Gastrocnemius medialis (tissue), 4 donors: Measurements from ENCODE around the gene DUOX1. TPM values are rescaled to one million over a fixed set of nuclear protein-coding genes. Genes with fewer than 3 reads are reported as not detected.

Experiments used
- ATAC-seq, 2 donors: fragments of 150-250 bp; one replicate each; pipeline ENCODE4 v1.9.1; 2016
- DNase-seq, 2 donors: peaks; one replicate each; pipeline ENCODE4 v3.0.0-alpha.2; 2019
- H3K27ac ChIP-seq, 4 donors: fragments of 200-600 bp; sonication (generic); 1 replicate in 1 of 4; 2 replicates in 3 of 4; pipeline ENCODE4 v1.5.1; 2016 to 2018; ENCODE audit warnings: mild to moderate bottlenecking in 2 of 4, moderate library complexity in 1 of 4
- H3K27me3 ChIP-seq, 3 donors: fragments of 200-600 bp; sonication (generic) in 2 of 3; 1 replicate in 1 of 3; 2 replicates in 2 of 3; pipeline versions ENCODE4 v1.5.1 to v1.6.0; 2016 to 2019; ENCODE audit warnings: mild to moderate bottlenecking in 1 of 3, moderate library complexity in 1 of 3
- H3K36me3 ChIP-seq, 2 donors: fragments of 200-600 bp; sonication (generic) in 1 of 2; one replicate each; pipeline ENCODE4 v1.5.1; 2017 to 2018
- H3K4me1 ChIP-seq, 2 donors: fragments of 200-600 bp; sonication (generic) in 1 of 2; one replicate each; pipeline ENCODE4 v1.5.1; 2016 to 2017; ENCODE audit warnings: mild to moderate bottlenecking in 2 of 2
- H3K4me3 ChIP-seq, 4 donors: fragments of 200-600 bp; sonication (generic) in 3 of 4; 1 replicate in 1 of 4; 2 replicates in 3 of 4; pipeline ENCODE4 v1.5.1; 2016 to 2019; ENCODE audit warnings: mild to moderate bottlenecking in 2 of 4
- H3K9me3 ChIP-seq, 3 donors: fragments of 200-600 bp; sonication (generic) in 2 of 3; 1 replicate in 1 of 3; 2 replicates in 2 of 3; pipeline ENCODE4 v1.5.1; 2016 to 2019
- CTCF ChIP-seq, 5 experiments: fragments of 450-650 bp in 3 of 5; fragments of 200-600 bp in 2 of 5; sonication (generic) in 2 of 5; IDR thresholded peaks in 4 of 5; conservative IDR thresholded peaks in 1 of 5; 1 replicate in 4 of 5; 2 replicates in 1 of 5; pipeline ENCODE4 v1.5.1; 2016 to 2019; ENCODE audit warnings: antibody characterized with exemption in 5 of 5, mild to moderate bottlenecking in 3 of 5, moderate library complexity in 3 of 5
- POLR2A ChIP-seq, 2 donors: fragments of 450-650 bp; IDR thresholded peaks; one replicate each; pipeline ENCODE4 v1.6.1; 2017; ENCODE audit warnings: antibody characterized with exemption in 2 of 2, mild to moderate bottlenecking in 2 of 2, moderate library complexity in 2 of 2
- in situ Hi-C, 4 donors: fragments of 200-750 bp; cut with MboI; loops; one replicate each; pipeline versions ENCODE4 v1.15.0 to v1.8.0; 2017; ENCODE audit warnings: low sequenced_read_pairs in 4 of 4
- intact Hi-C: fragments of 100-400 bp; cut with DNase I; formaldehyde crosslinking; loops from one replicate; pipeline ENCODE4 v1.15.1; 2023; ENCODE audit warnings: low total_unique reads
- total RNA-seq, 4 donors: library from RNA; depleted of rRNA; stranded (reverse); fragments of >200 nt; gene quantifications; one replicate each; pipeline versions ENCODE4 v1.1.0 to v1.2.3, GENCODE V29; 2016

Gene DUOX1
- total RNA-seq, 4 donors from 2014 or later, result 0.07 to 0.56 (median 0.13) TPM; not detected in 1

GRCh38 chr15:45093013-45093412 lies 36.8 kb upstream of the DUOX1 start:
- Histone ChIP-seq H3K36me3 (no peaks in the 10 kb centered on the region), H3K4me1 (no peaks in the 10 kb centered on the region), H3K27me3 (no peaks in the 10 kb centered on the region), H3K27ac (no peak overlapping the region), H3K4me3 (no peak overlapping the region), H3K9me3 (no peaks in the 10 kb centered on the region)
- TF ChIP-seq CTCF (IDR thresholded peaks at IDR 0.05 in 4 of 5, conservative IDR thresholded peaks at IDR 0.05 in 1 of 5) (no peak), POLR2A (IDR thresholded peaks at IDR 0.05) (no peak)
- ATAC-seq (no peak), DNase-seq (no peak)
- in situ Hi-C loops, result no loop called here
- intact Hi-C loops, result no loop called here

GRCh38 chr15:45093622-45094357 lies 36.0 kb upstream of the DUOX1 start:
- DNase-seq (no peak), ATAC-seq (no peak)
- in situ Hi-C loops, result no loop called here
- Histone ChIP-seq H3K4me3 (no peak overlapping the region), H3K36me3 (no peaks in the 10 kb centered on the region), H3K4me1 (no peaks in the 10 kb centered on the region), H3K9me3 (no peaks in the 10 kb centered on the region), H3K27me3 (no peaks in the 10 kb centered on the region), H3K27ac (no peak overlapping the region)
- intact Hi-C loops, result no loop called here
- TF ChIP-seq CTCF (IDR thresholded peaks at IDR 0.05 in 4 of 5, conservative IDR thresholded peaks at IDR 0.05 in 1 of 5) (no peak), POLR2A (IDR thresholded peaks at IDR 0.05) (no peak)

GRCh38 chr15:45094358-45094730 lies 35.5 kb upstream of the DUOX1 start:
- in situ Hi-C loops, result no loop called here
- no peak for DNase-seq

GRCh38 chr15:45095661-45096060 lies 34.1 kb upstream of the DUOX1 start:
- in situ Hi-C loops (no loop called here), intact Hi-C loops (no loop called here)
- no peaks in the 10 kb centered on the region for H3K36me3 ChIP-seq
- DNase-seq, result no peak
- H3K27me3 ChIP-seq, result no peaks in the 10 kb centered on the region
- ATAC-seq, result no peak
- no peak overlapping the region for H3K4me3 ChIP-seq
- H3K4me1 ChIP-seq, result no peaks in the 10 kb centered on the region
- no peaks in the 10 kb centered on the region for H3K9me3 ChIP-seq
- TF ChIP-seq POLR2A (IDR thresholded peaks at IDR 0.05), result no peak
- TF ChIP-seq CTCF (IDR thresholded peaks at IDR 0.05 in 4 of 5, conservative IDR thresholded peaks at IDR 0.05 in 1 of 5), result no peak
- H3K27ac ChIP-seq, result no peak overlapping the region

More at GRCh38 chr15:45094358-45094730, 35.5 kb upstream of the DUOX1 start:
- Histone ChIP-seq H3K27me3 (no peaks in the 10 kb centered on the region), H3K9me3 (no peaks in the 10 kb centered on the region), H3K4me3 (no peak overlapping the region), H3K4me1 (no peaks in the 10 kb centered on the region), H3K36me3 (no peaks in the 10 kb centered on the region), H3K27ac (no peak overlapping the region)
- TF ChIP-seq POLR2A (IDR thresholded peaks at IDR 0.05) (no peak), CTCF (IDR thresholded peaks at IDR 0.05 in 4 of 5, conservative IDR thresholded peaks at IDR 0.05 in 1 of 5) (no peak)
- ATAC-seq, result no peak
- intact Hi-C loops, result no loop called here

GRCh38 chr15:45097466-45097865 lies 32.3 kb upstream of the DUOX1 start:
- Histone ChIP-seq H3K27ac (no peak overlapping the region), H3K9me3 (no peaks in the 10 kb centered on the region), H3K36me3 (no peaks in the 10 kb centered on the region), H3K4me3 (no peak overlapping the region), H3K27me3 (no peaks in the 10 kb centered on the region), H3K4me1 (no peaks in the 10 kb centered on the region)
- in situ Hi-C loops (no loop called here), intact Hi-C loops (no loop called here)
- ATAC-seq, result no peak
- no peak for DNase-seq
- TF ChIP-seq CTCF (IDR thresholded peaks at IDR 0.05 in 4 of 5, conservative IDR thresholded peaks at IDR 0.05 in 1 of 5), result no peak
- TF ChIP-seq POLR2A (IDR thresholded peaks at IDR 0.05), result no peak
